Ascending aorta (tissue), 2 donors: ENCODE measurements around the gene CD247. TPM values are rescaled to one million over a fixed set of nuclear protein-coding genes. Genes with fewer than 3 reads are reported as not detected.

Experiments
- DNase-seq, 2 donors: peaks; one replicate each; pipeline ENCODE4 v3.0.0-alpha.2; 2019; ENCODE audit warnings: low spot score in 2 of 2
- H3K27ac ChIP-seq, 2 donors: fragments of 200-600 bp; sonication (generic); one replicate each; pipeline ENCODE4 v1.5.1; 2016 to 2017; ENCODE audit warnings: mild to moderate bottlenecking in 1 of 2
- H3K27me3 ChIP-seq: fragments of 200-600 bp; sonication (generic); one replicate; pipeline ENCODE4 v1.5.1; 2017
- H3K36me3 ChIP-seq, 2 donors: fragments of 200-600 bp; sonication (generic); one replicate each; pipeline ENCODE4 v1.5.1; 2016
- H3K4me1 ChIP-seq, 2 donors: fragments of 200-600 bp; sonication (generic); one replicate each; pipeline ENCODE4 v1.5.1; 2016 to 2017; ENCODE audit warnings: mild to moderate bottlenecking in 1 of 2
- H3K4me3 ChIP-seq, 2 donors: fragments of 200-600 bp; sonication (generic); one replicate each; pipeline ENCODE4 v1.5.1; 2016 to 2017; ENCODE audit warnings: mild to moderate bottlenecking in 1 of 2
- H3K9me3 ChIP-seq, 2 donors: fragments of 200-600 bp; sonication (generic); one replicate each; pipeline ENCODE4 v1.5.1; 2016
- CTCF ChIP-seq, 3 experiments: fragments of 200-600 bp in 2 of 3; fragments of 450-650 bp in 1 of 3; sonication (generic) in 2 of 3; IDR thresholded peaks; one replicate each; pipeline ENCODE4 v1.5.1; 2016 to 2019; ENCODE audit warnings: antibody characterized with exemption in 3 of 3, mild to moderate bottlenecking in 1 of 3, moderate library complexity in 1 of 3
- intact Hi-C: fragments of 100-400 bp; cut with DNase I; formaldehyde crosslinking; loops from one replicate; pipeline ENCODE4 v1.15.1; 2023
- total RNA-seq: library from RNA; depleted of rRNA; stranded (reverse); fragments of >200 nt; gene quantifications from one replicate; pipeline ENCODE4 v1.1.0, GENCODE V29; 2016

CD247 gene
- total RNA-seq, 1 donor from 2014 or later, result 3.7 TPM

GRCh38 chr1:167408355-167408754, 110.0 kb downstream of the CD247 start:
- Histone ChIP-seq H3K27ac (no peak overlapping the region), H3K9me3 (no peaks in the 10 kb centered on the region), H3K27me3 (no peaks in the 10 kb centered on the region), H3K4me1 (no peaks in the 10 kb centered on the region), H3K4me3 (no peak overlapping the region), H3K36me3 (peaks cover 17 to 43% of the 10 kb centered on the region in 2 donors)
- intact Hi-C loops, result loop anchor here (10.0 kb wide), 2 partner anchors 126 to 134 kb away; no protein-coding TSS in a partner anchor
- DNase-seq, result no peak
- TF ChIP-seq CTCF (IDR thresholded peaks at IDR 0.05), result no peak

- no peaks in the 10 kb centered on the region for H3K27me3 ChIP-seq
- TF ChIP-seq CTCF (IDR thresholded peaks at IDR 0.05), result no peak
- no peaks in the 10 kb centered on the region for H3K9me3 ChIP-seq
- H3K4me1 ChIP-seq, result no peaks in the 10 kb centered on the region
- H3K4me3 ChIP-seq, result no peak overlapping the region
- DNase-seq, result no peak
- peaks cover 7 to 40% of the 10 kb centered on the region in 2 donors for H3K36me3 ChIP-seq
- no peak overlapping the region for H3K27ac ChIP-seq
- intact Hi-C loops, result loop anchor here (10.0 kb wide), 2 partner anchors 130 kb away; no protein-coding TSS in a partner anchor
These were observed 113.4 kb downstream of the CD247 start for GRCh38 chr1:167404908-167405307.

- intact Hi-C loops, result loop anchor here (10.0 kb wide), 2 partner anchors 130 kb away; no protein-coding TSS in a partner anchor
- no peaks in the 10 kb centered on the region for H3K9me3 ChIP-seq
- no peaks in the 10 kb centered on the region for H3K27me3 ChIP-seq
- H3K27ac ChIP-seq, result no peak overlapping the region
- no peaks in the 10 kb centered on the region for H3K4me1 ChIP-seq
- no peak for DNase-seq
- TF ChIP-seq CTCF (IDR thresholded peaks at IDR 0.05), result no peak
- peaks cover 10 to 40% of the 10 kb centered on the region in 2 donors for H3K36me3 ChIP-seq
- no peak overlapping the region for H3K4me3 ChIP-seq
These were observed 114.0 kb downstream of the CD247 start for GRCh38 chr1:167404161-167404888.

- Histone ChIP-seq H3K27ac (no peak overlapping the region), H3K36me3 (peaks cover 22 to 53% of the 10 kb centered on the region in 2 donors), H3K27me3 (no peaks in the 10 kb centered on the region), H3K4me1 (no peaks in the 10 kb centered on the region), H3K4me3 (no peak overlapping the region), H3K9me3 (no peaks in the 10 kb centered on the region)
- TF ChIP-seq CTCF (IDR thresholded peaks at IDR 0.05), result peak in 2 of 3 experiments; percentile 31 to 38
- intact Hi-C loops, result loop anchor here (10.0 kb wide), 2 partner anchors 127 to 133 kb away; no protein-coding TSS in a partner anchor
- DNase-seq, result no peak
These were observed 117.0 kb downstream of the CD247 start for GRCh38 chr1:167401260-167401873.

GRCh38 chr1:167400359-167400953, 117.9 kb downstream of the CD247 start:
- no peaks in the 10 kb centered on the region for H3K27me3 ChIP-seq
- H3K27ac ChIP-seq, result no peak overlapping the region
- H3K4me1 ChIP-seq, result no peaks in the 10 kb centered on the region
- intact Hi-C loops, result loop anchor here (10.0 kb wide), 2 partner anchors 126 to 134 kb away; no protein-coding TSS in a partner anchor
- peaks cover 22 to 44% of the 10 kb centered on the region in 2 donors for H3K36me3 ChIP-seq
- no peak overlapping the region for H3K4me3 ChIP-seq
- DNase-seq, result no peak
- TF ChIP-seq CTCF (IDR thresholded peaks at IDR 0.05), result no peak
- H3K9me3 ChIP-seq, result no peaks in the 10 kb centered on the region
